ENCODE measurements around the gene AQP3. TPM values are rescaled to one million over a fixed set of nuclear protein-coding genes. Genes with fewer than 3 reads are reported as not detected.
"Not testable (repeated sequence)": the region's sequence is repeated elsewhere in the genome, so short reads cannot be mapped to it uniquely, and the experiment has no call there.

AQP3 gene
- total RNA-seq, 1 donor from 2014 or later: 3.4 TPM

- H3K27ac Mint-ChIP-seq; H3K4me1 Mint-ChIP-seq (ENCODE audit: low read depth): not testable (repeated sequence)
Observed at GRCh38 chr9:33393986-33394385, 53.4 kb downstream of the AQP3 start.

GRCh38 chr9:33393581-33393980, 53.8 kb downstream of the AQP3 start:
- H3K9me3 Mint-ChIP-seq: no peaks in the 10 kb centered on the region
- no peak for DNase-seq (ENCODE audit: low spot score)
- H3K36me3 Mint-ChIP-seq (ENCODE audit: low read depth): no peaks in the 10 kb centered on the region
- no peak overlapping the region for H3K4me3 Mint-ChIP-seq
- H3K27me3 Mint-ChIP-seq (ENCODE audit: insufficient read depth): peaks cover 4% of the 10 kb centered on the region
- no peaks in the 10 kb centered on the region for H3K4me1 Mint-ChIP-seq (ENCODE audit: low read depth)
- H3K27ac Mint-ChIP-seq: no peak overlapping the region
- intact Hi-C loops (cut with micrococcal nuclease): no loop called here

More at GRCh38 chr9:33393986-33394385, 53.4 kb downstream of the AQP3 start:
- DNase-seq (ENCODE audit: low spot score); intact Hi-C loops (cut with micrococcal nuclease); H3K9me3 Mint-ChIP-seq; H3K27me3 Mint-ChIP-seq (ENCODE audit: insufficient read depth); H3K4me3 Mint-ChIP-seq; H3K36me3 Mint-ChIP-seq (ENCODE audit: low read depth): not testable (repeated sequence)

- H3K4me3 Mint-ChIP-seq; H3K9me3 Mint-ChIP-seq; DNase-seq (ENCODE audit: low spot score); intact Hi-C loops (cut with micrococcal nuclease); H3K36me3 Mint-ChIP-seq (ENCODE audit: low read depth); H3K4me1 Mint-ChIP-seq (ENCODE audit: low read depth); H3K27ac Mint-ChIP-seq; H3K27me3 Mint-ChIP-seq (ENCODE audit: insufficient read depth): not testable (repeated sequence)
Observed at GRCh38 chr9:33392591-33393021, 54.8 kb downstream of the AQP3 start.

Other genes starting within 250 kb of the AQP3 start
- gene SPINK4, start 207.4 kb downstream of the AQP3 start, total RNA-seq: not detected in 2 replicates
- gene BAG1, start 182.9 kb downstream of the AQP3 start, total RNA-seq: 75.0 and 78.2 TPM in 2 replicates
- gene CHMP5, start 182.5 kb downstream of the AQP3 start, total RNA-seq: 70.7 and 76.7 TPM in 2 replicates
- gene NFX1, start 157.1 kb downstream of the AQP3 start, total RNA-seq: 36.2 and 37.6 TPM in 2 replicates
- not detected in 2 replicates for gene AQP7, start 45.0 kb downstream of the AQP3 start, total RNA-seq
- 87.3 and 90.1 TPM in 2 replicates for gene NOL6, start 26.3 kb upstream of the AQP3 start, total RNA-seq
- gene ANKRD18B, start 76.7 kb upstream of the AQP3 start, total RNA-seq: 1.2 and 3.5 TPM in 2 replicates